PC-9 (cell line): Measurements from ENCODE around the gene PDE4B. TPM values are rescaled to one million over a fixed set of nuclear protein-coding genes. Genes with fewer than 3 reads are reported as not detected.
A peak's percentile ranks its signal among the peaks of the same experiment; 100 is the strongest.

Experiments
- BruUV-seq: library from RNA; stranded (reverse); fragments of 400-500 nt; replicated peaks from 2 replicates; lab custom pipeline; 2021; lab: Mats Ljungman, UMichigan
- CTCF ChIA-PET: fragments of 300-600 bp; sonication (Branson Sonifier 250); formaldehyde crosslinking; loops from one replicate; lab custom pipeline; 2022; ENCODE audit warnings: antibody characterized with exemption; lab: Charles Lee
- POLR2A ChIA-PET: fragments of 300-600 bp; sonication (Branson Sonifier 250); formaldehyde crosslinking; loops from one replicate; lab custom pipeline; 2022; ENCODE audit warnings: antibody characterized with exemption; ENCODE audit not compliant: unreplicated experiment; lab: Charles Lee
- DNase-seq, 2 experiments: peaks; one replicate each; pipeline versions ENCODE4 v3.0.0 to v3.0.0-alpha.2; 2015 to 2022; ENCODE audit warnings: mixed read lengths in 1 of 2
- H2AFZ ChIP-seq: fragments of 200-600 bp; sonication (generic); 2 replicates; pipeline ENCODE4 v1.8.1; 2017; ENCODE audit warnings: antibody characterized with exemption
- H3F3A ChIP-seq: fragments of 200-600 bp; sonication (generic); 2 replicates; pipeline ENCODE4 v1.8.1; 2017; ENCODE audit warnings: antibody characterized with exemption, mild to moderate bottlenecking, low read depth; ENCODE audit not compliant: insufficient read depth
- H3K27ac ChIP-seq: fragments of 200-600 bp; sonication (generic); 2 replicates; pipeline ENCODE4 v1.6.1; 2016; ENCODE audit warnings: mixed run types
- H3K27me3 ChIP-seq: fragments of 200-600 bp; sonication (generic); 2 replicates; pipeline ENCODE4 v1.6.1; 2016; ENCODE audit warnings: low read depth, mixed run types; ENCODE audit not compliant: insufficient read depth
- H3K36me3 ChIP-seq: fragments of 200-600 bp; sonication (generic); 2 replicates; pipeline ENCODE4 v1.6.1; 2016; ENCODE audit warnings: low read depth, mixed run types
- H3K4me1 ChIP-seq: fragments of 200-600 bp; sonication (generic); replicated peaks from 2 replicates; pipeline ENCODE4 v1.6.1; 2016; ENCODE audit warnings: mixed run types; ENCODE audit not compliant: insufficient read depth
- H3K4me2 ChIP-seq: fragments of 200-600 bp; sonication (generic); 2 replicates; pipeline ENCODE4 v1.6.1; 2017; ENCODE audit warnings: mixed run types
- H3K4me3 ChIP-seq: fragments of 200-600 bp; sonication (generic); 2 replicates; pipeline ENCODE4 v1.6.1; 2016; ENCODE audit warnings: mixed run types
- H3K79me2 ChIP-seq: fragments of 200-600 bp; sonication (generic); 2 replicates; pipeline ENCODE4 v1.6.1; 2017; ENCODE audit warnings: low read depth, mixed run types
- H3K9me2 ChIP-seq: fragments of 200-600 bp; sonication (generic); 2 replicates; pipeline ENCODE4 v1.8.1; 2017; ENCODE audit warnings: mild to moderate bottlenecking; ENCODE audit not compliant: insufficient read depth
- H3K9me3 ChIP-seq: fragments of 200-600 bp; sonication (generic); 2 replicates; pipeline ENCODE4 v1.8.1; 2016; ENCODE audit warnings: low read depth; ENCODE audit not compliant: insufficient read depth
- H4K20me1 ChIP-seq: fragments of 200-600 bp; sonication (generic); 2 replicates; pipeline ENCODE4 v1.8.1; 2017; ENCODE audit not compliant: insufficient read depth
- CTCF ChIP-seq: fragments of 200-600 bp; sonication (generic); conservative IDR thresholded peaks from 2 replicates; pipeline ENCODE4 v1.6.1; 2017; ENCODE audit warnings: mixed run types, antibody characterized with exemption, mild to moderate bottlenecking, moderate library complexity
- EZH2 ChIP-seq: fragments of 200-600 bp; sonication (generic); IDR thresholded peaks from 2 replicates; pipeline ENCODE4 v1.8.0; 2017; ENCODE audit warnings: antibody characterized with exemption, low read depth
- intact Hi-C: fragments of 100-400 bp; cut with micrococcal nuclease; formaldehyde crosslinking; loops from one replicate; pipeline ENCODE4 v1.10.0; 2022; ENCODE audit not compliant: unreplicated experiment
- total RNA-seq: library from RNA; stranded (reverse); gene quantifications from 2 replicates; pipeline ENCODE4 v1.2.3, GENCODE V29; 2021

PDE4B gene
- total RNA-seq, 1 experiment from 2014 or later, result 1.3 TPM

GRCh38 chr1:65773391-65774123 lies 19.1 kb upstream of the PDE4B start:
- no TSS peak for BruUV-seq
- ChIA-PET CTCF (interaction anchor here (0.7 kb wide), 1 partner anchor 1545 kb away, joined by 4 read pairs; no protein-coding TSS in a partner anchor), POLR2A (no interaction called here)
- Histone ChIP-seq H3K9me3 (no peaks in the 10 kb centered on the region), H3K4me2 (no peak overlapping the region), H3K4me3 (no peak overlapping the region), H3K79me2 (no peaks in the 10 kb centered on the region), H3K9me2 (no peaks in the 10 kb centered on the region), H3K27ac (no peak overlapping the region), H4K20me1 (no peaks in the 10 kb centered on the region), H3K4me1 (peaks cover 9% of the 10 kb centered on the region; the same call in 1 of the 2 replicates), H3K27me3 (no peaks in the 10 kb centered on the region), H3F3A (no peaks in the 10 kb centered on the region), H3K36me3 (no peaks in the 10 kb centered on the region), H2AFZ (peak overlapping the region; percentile 58; the same call in 1 of the 2 replicates)
- intact Hi-C loops, result no loop called here
- TF ChIP-seq CTCF (no peak), EZH2 (no peak)
- DNase-seq, result no peak

- no TSS peak for BruUV-seq
- intact Hi-C loops, result no loop called here
- ChIA-PET POLR2A (no interaction called here), CTCF (no interaction called here)
- no peak for DNase-seq
- Histone ChIP-seq H3K4me3 (no peak overlapping the region), H4K20me1 (no peaks in the 10 kb centered on the region), H2AFZ (no peak overlapping the region), H3K9me3 (no peaks in the 10 kb centered on the region), H3K4me1 (no peaks in the 10 kb centered on the region), H3K36me3 (no peaks in the 10 kb centered on the region), H3F3A (no peaks in the 10 kb centered on the region), H3K27ac (no peak overlapping the region), H3K9me2 (no peaks in the 10 kb centered on the region), H3K4me2 (no peak overlapping the region), H3K27me3 (no peaks in the 10 kb centered on the region), H3K79me2 (no peaks in the 10 kb centered on the region)
- no peak for TF ChIP-seq EZH2
- no peak for TF ChIP-seq CTCF
Measured at GRCh38 chr1:65788762-65789161, 3.9 kb upstream of the PDE4B start.

- H3K9me3 ChIP-seq, result no peaks in the 10 kb centered on the region
- BruUV-seq, result no TSS peak
- no peaks in the 10 kb centered on the region for H3K27me3 ChIP-seq
- H3K79me2 ChIP-seq, result no peaks in the 10 kb centered on the region
- H4K20me1 ChIP-seq, result no peaks in the 10 kb centered on the region
- DNase-seq, result no peak
- intact Hi-C loops, result no loop called here
- H3F3A ChIP-seq, result no peaks in the 10 kb centered on the region
- no peak overlapping the region for H3K27ac ChIP-seq
- H3K4me3 ChIP-seq, result no peak overlapping the region
- ChIA-PET CTCF (no interaction called here), POLR2A (no interaction called here)
- H3K4me1 ChIP-seq, result no peaks in the 10 kb centered on the region
- H3K9me2 ChIP-seq, result no peaks in the 10 kb centered on the region
- TF ChIP-seq EZH2 (no peak), CTCF (no peak)
- H3K4me2 ChIP-seq, result no peak overlapping the region
- H3K36me3 ChIP-seq, result no peaks in the 10 kb centered on the region
- no peak overlapping the region for H2AFZ ChIP-seq
Measured at GRCh38 chr1:65791396-65791795, 1.3 kb upstream of the PDE4B start.
